IMR-90 (cell line): ENCODE data around the gene CCNYL1. TPM values are rescaled to one million over a fixed set of nuclear protein-coding genes. Genes with fewer than 3 reads are reported as not detected.

Source experiments
- ATAC-seq: fragments of 200-7000 bp; cut with Tn5 transposase; 2 replicates; pipeline ENCODE4 v1.9.1; 2020; ENCODE audit warnings: low read depth, mild to moderate bottlenecking, moderate library complexity
- BruUV-seq: library from RNA; stranded (reverse); fragments of 400-500 nt; replicated peaks from 2 replicates; lab custom pipeline; 2021; lab: Mats Ljungman, UMichigan
- CTCF ChIA-PET: fragments of 300-600 bp; formaldehyde crosslinking; extraction: SDS; loops from one replicate; lab custom pipeline; 2021; ENCODE audit warnings: antibody characterized with exemption; lab: Yijun Ruan, JAX
- POLR2A ChIA-PET: fragments of 300-600 bp; sonication (Branson Sonifier 250); formaldehyde crosslinking; loops from one replicate; lab custom pipeline; 2022; ENCODE audit warnings: antibody characterized with exemption; ENCODE audit not compliant: unreplicated experiment; lab: Charles Lee
- DNase-seq: peaks from one replicate; pipeline ENCODE4 v3.0.0; 2013
- H2AFZ ChIP-seq: replicated peaks from 2 replicates; pipeline ENCODE3; 2013; ENCODE audit warnings: low read length, mild to moderate bottlenecking; ENCODE audit not compliant: poor library complexity
- H2AK5ac ChIP-seq: 2 replicates; pipeline ENCODE4 v1.6.1; 2013; ENCODE audit warnings: low read depth, low read length, inconsistent platforms
- H2AK9ac ChIP-seq: replicated peaks from 2 replicates; pipeline ENCODE3; 2013; ENCODE audit warnings: mild to moderate bottlenecking, low read depth, low read length, moderate library complexity; ENCODE audit not compliant: poor library complexity
- H2BK120ac ChIP-seq: 2 replicates; pipeline ENCODE4 v1.6.1; 2013; ENCODE audit warnings: low read depth, low read length, inconsistent platforms
- H2BK15ac ChIP-seq: 3 replicates; pipeline ENCODE4 v1.6.1; 2013; ENCODE audit warnings: low read depth, low read length, inconsistent platforms
- H2BK20ac ChIP-seq: 2 replicates; pipeline ENCODE4 v1.6.1; 2013; ENCODE audit warnings: low read depth, mild to moderate bottlenecking, inconsistent platforms, low read length, moderate library complexity
- H2BK5ac ChIP-seq: 2 replicates; pipeline ENCODE4 v1.6.1; 2013; ENCODE audit warnings: mild to moderate bottlenecking, low read depth, low read length, inconsistent platforms; ENCODE audit not compliant: poor library complexity, severe bottlenecking
- H3K14ac ChIP-seq: replicated peaks from 2 replicates; pipeline ENCODE4 v1.6.1; 2013; ENCODE audit warnings: low read depth, low read length, inconsistent platforms
- H3K18ac ChIP-seq: 2 replicates; pipeline ENCODE4 v1.6.1; 2013; ENCODE audit warnings: low read depth, low read length, control low read depth
- H3K23ac ChIP-seq: 2 replicates; pipeline ENCODE4 v1.6.1; 2013; ENCODE audit warnings: low read depth, low read length, inconsistent platforms
- H3K27ac ChIP-seq: 2 replicates; pipeline ENCODE4 v1.5.1; 2013; ENCODE audit warnings: mild to moderate bottlenecking, control low read depth, low read length; ENCODE audit not compliant: insufficient read depth
- H3K27me3 ChIP-seq: 2 replicates; pipeline ENCODE4 v1.6.1; 2013; ENCODE audit warnings: low read length; ENCODE audit not compliant: control insufficient read depth, insufficient read depth
- H3K36me3 ChIP-seq: 2 replicates; pipeline ENCODE4 v1.6.1; 2013; ENCODE audit warnings: low read length, mixed read lengths; ENCODE audit not compliant: control insufficient read depth, insufficient read depth
- H3K4ac ChIP-seq: 2 replicates; pipeline ENCODE4 v1.6.1; 2013; ENCODE audit warnings: low read depth, low read length, inconsistent platforms
- H3K4me1 ChIP-seq: 2 replicates; pipeline ENCODE4 v1.6.1; 2013; ENCODE audit warnings: low read length, mixed read lengths; ENCODE audit not compliant: control insufficient read depth, insufficient read depth
- H3K4me2 ChIP-seq: 2 replicates; pipeline ENCODE4 v1.6.1; 2013; ENCODE audit warnings: low read depth, mild to moderate bottlenecking, control low read depth, low read length, moderate library complexity
- H3K4me3 ChIP-seq: 2 replicates; pipeline ENCODE4 v1.5.1; 2013; ENCODE audit warnings: low read depth, mild to moderate bottlenecking, control low read depth, low read length, moderate library complexity; ENCODE audit not compliant: insufficient read depth
- H3K56ac ChIP-seq: 2 replicates; pipeline ENCODE4 v1.6.1; 2013; ENCODE audit warnings: low read length, inconsistent platforms; ENCODE audit not compliant: insufficient read depth; ENCODE audit errors: extremely low read depth
- H3K79me1 ChIP-seq, 2 experiments: 2 replicates each; pipeline ENCODE4 v1.6.1; 2013; ENCODE audit warnings: low read length in 2 of 2, inconsistent platforms in 1 of 2, low read depth in 1 of 2
- H3K9ac ChIP-seq: 2 replicates; pipeline ENCODE4 v1.6.1; 2013; ENCODE audit warnings: low read depth, low read length, control low read depth
- H3K9me1 ChIP-seq: 2 replicates; pipeline ENCODE4 v1.6.1; 2013; ENCODE audit warnings: low read length, inconsistent platforms; ENCODE audit not compliant: insufficient read depth
- H3K9me3 ChIP-seq: 2 replicates; pipeline ENCODE4 v1.6.1; 2013; ENCODE audit warnings: low read length; ENCODE audit not compliant: control insufficient read depth, insufficient read depth
- H4K20me1 ChIP-seq: 2 replicates; pipeline ENCODE4 v1.6.1; 2013; ENCODE audit warnings: low read length, inconsistent platforms; ENCODE audit not compliant: insufficient read depth
- H4K5ac ChIP-seq: 2 replicates; pipeline ENCODE4 v1.6.1; 2013; ENCODE audit warnings: mild to moderate bottlenecking, low read depth, low read length, control low read depth
- H4K8ac ChIP-seq, 2 experiments: 2 replicates each; pipeline ENCODE4 v1.6.1; 2013; ENCODE audit warnings: low read depth in 2 of 2, low read length in 2 of 2, control low read depth in 1 of 2, inconsistent platforms in 1 of 2
- H4K91ac ChIP-seq: 2 replicates; pipeline ENCODE4 v1.6.1; 2013; ENCODE audit warnings: low read depth, low read length, inconsistent platforms; ENCODE audit not compliant: insufficient read depth
- BHLHE40 ChIP-seq: fragments of 150-350 bp; IDR thresholded peaks from 2 replicates; pipeline ENCODE4 v1.6.1; 2016; ENCODE audit warnings: mild to moderate bottlenecking, low read depth, low read length
- CEBPB ChIP-seq: IDR thresholded peaks from 2 replicates; pipeline ENCODE4 v1.6.1; 2012; ENCODE audit warnings: low read depth, low read length, improper control_type of control experiment
- CHD1 ChIP-seq: IDR thresholded peaks from 2 replicates; pipeline ENCODE4 v1.6.1; 2012; ENCODE audit warnings: low read depth, low read length, improper control_type of control experiment
- MAFK ChIP-seq: IDR thresholded peaks from 2 replicates; pipeline ENCODE4 v1.6.1; 2012; ENCODE audit warnings: low read depth, low read length, improper control_type of control experiment
- MAZ ChIP-seq: IDR thresholded peaks from 2 replicates; pipeline ENCODE4 v1.6.1; 2012; ENCODE audit warnings: low read depth, mild to moderate bottlenecking, low read length, improper control_type of control experiment, moderate library complexity, borderline replicate concordance
- RCOR1 ChIP-seq: IDR thresholded peaks from 2 replicates; pipeline ENCODE4 v1.6.1; 2012; ENCODE audit warnings: mild to moderate bottlenecking, low read length, improper control_type of control experiment; ENCODE audit not compliant: insufficient replicate concordance
- SMC3 ChIP-seq: fragments of 150-350 bp; IDR thresholded peaks from 2 replicates; pipeline ENCODE4 v1.6.1; 2016; ENCODE audit warnings: low read depth, mild to moderate bottlenecking, antibody characterized with exemption, low read length, moderate library complexity
- WGBS, 2 experiments: methylation state at CpG; one replicate each; pipeline versions ENCODE4 v1.1.5 to v1.1.7; 2013; ENCODE audit warnings: missing lambda C conversion rate in 2 of 2; ENCODE audit not compliant: insufficient read length in 1 of 2; ENCODE audit errors: extremely low coverage in 2 of 2; 5-methylcytosine and 5-hydroxymethylcytosine counted together
- dilution Hi-C: fragments of 300-500 bp; cut with HindIII; formaldehyde crosslinking; loops from one replicate; pipeline ENCODE4 v1.14.3; 2018; ENCODE audit warnings: low sequenced_read_pairs; ENCODE audit not compliant: unreplicated experiment
- in situ Hi-C: fragments of 300-500 bp; cut with MboI; formaldehyde crosslinking; loops from 3 replicates; pipeline ENCODE4 v1.14.3; 2019; ENCODE audit warnings: low sequenced_read_pairs, inconsistent platforms, mixed read lengths
- intact Hi-C: fragments of 100-400 bp; cut with micrococcal nuclease; formaldehyde crosslinking; loops from 2 replicates; pipeline ENCODE4 v1.10.0; 2022
- polyA plus RNA-seq, 3 experiments: library from polyadenylated mRNA; depleted of rRNA; stranded (reverse); fragments of >200 nt; gene quantifications; 2 replicates each; pipeline ENCODE4 v1.2.3, GENCODE V29; 2012; ENCODE audit warnings: low replicate concordance in 1 of 3
- total RNA-seq: library from RNA; depleted of rRNA; stranded (reverse); fragments of >200 nt; gene quantifications from 2 replicates; pipeline ENCODE4 v1.2.3, GENCODE V29; 2012
- TF ChIP-seq, protein P1 (sequence below): conservative IDR thresholded peaks from 2 replicates; pipeline ENCODE4 v1.5.1; 2012; ENCODE audit warnings: mild to moderate bottlenecking, low read depth, low read length, improper control_type of control experiment

Gene CCNYL1
- total and polyA plus RNA-seq, 2 of the 4 experiments (the other 2 are of a cell fraction): 5.4 to 7.3 TPM

GRCh38 chr2:207733597-207734240 is 22.3 kb downstream of the CCNYL1 start:
- ChIA-PET CTCF (interaction anchor here (0.9 to 1.0 kb wide), 3 partner anchors 12 to 101 kb away, joined by 3 to 5 read pairs (median 3); no protein-coding TSS in a partner anchor), POLR2A (no interaction called here)
- ATAC-seq: no peak
- no peaks in the 10 kb centered on the region for H3K4me1 ChIP-seq
- H3K56ac ChIP-seq: no peak overlapping the region
- no peak overlapping the region for H2AK9ac ChIP-seq
- no peak overlapping the region for H3K4me3 ChIP-seq
- H4K5ac ChIP-seq: no peak overlapping the region
- H3K4me2 ChIP-seq: no peak overlapping the region
- H3K79me1 ChIP-seq: no peaks in the 10 kb centered on the region
- TF ChIP-seq RCOR1: no peak
- TF ChIP-seq CHD1: no peak
- no peak for TF ChIP-seq SMC3
- TF ChIP-seq MAFK: no peak
- TF ChIP-seq, protein P1, sequence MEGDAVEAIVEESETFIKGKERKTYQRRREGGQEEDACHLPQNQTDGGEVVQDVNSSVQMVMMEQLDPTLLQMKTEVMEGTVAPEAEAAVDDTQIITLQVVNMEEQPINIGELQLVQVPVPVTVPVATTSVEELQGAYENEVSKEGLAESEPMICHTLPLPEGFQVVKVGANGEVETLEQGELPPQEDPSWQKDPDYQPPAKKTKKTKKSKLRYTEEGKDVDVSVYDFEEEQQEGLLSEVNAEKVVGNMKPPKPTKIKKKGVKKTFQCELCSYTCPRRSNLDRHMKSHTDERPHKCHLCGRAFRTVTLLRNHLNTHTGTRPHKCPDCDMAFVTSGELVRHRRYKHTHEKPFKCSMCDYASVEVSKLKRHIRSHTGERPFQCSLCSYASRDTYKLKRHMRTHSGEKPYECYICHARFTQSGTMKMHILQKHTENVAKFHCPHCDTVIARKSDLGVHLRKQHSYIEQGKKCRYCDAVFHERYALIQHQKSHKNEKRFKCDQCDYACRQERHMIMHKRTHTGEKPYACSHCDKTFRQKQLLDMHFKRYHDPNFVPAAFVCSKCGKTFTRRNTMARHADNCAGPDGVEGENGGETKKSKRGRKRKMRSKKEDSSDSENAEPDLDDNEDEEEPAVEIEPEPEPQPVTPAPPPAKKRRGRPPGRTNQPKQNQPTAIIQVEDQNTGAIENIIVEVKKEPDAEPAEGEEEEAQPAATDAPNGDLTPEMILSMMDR: no peak
- no peak for TF ChIP-seq MAZ
- no peak for TF ChIP-seq CEBPB
- no peak for TF ChIP-seq BHLHE40
- in situ Hi-C loops (loop anchor here (10.0 to 25.0 kb wide), 3 partner anchors 529 to 946 kb away; partner anchors contain the start of genes IDH1 and PIKFYVE), intact Hi-C loops (loop anchor here (1.0 to 10.0 kb wide), 4 partner anchors 108 to 1039 kb away; partner anchors contain the start of gene METTL21A), dilution Hi-C loops (no loop called here)
- no peak overlapping the region for H3K18ac ChIP-seq
- peaks cover 6% of the 10 kb centered on the region; the same call in 1 of the 2 replicates for H3K36me3 ChIP-seq
- H3K23ac ChIP-seq: no peak overlapping the region
- no peak overlapping the region for H2BK120ac ChIP-seq
- no peak overlapping the region for H2BK20ac ChIP-seq
- no CpG with 5 or more reads among the region's 2 CpGs for WGBS, 2 experiments
- H2BK5ac ChIP-seq: no peak overlapping the region
- no peak overlapping the region for H2BK15ac ChIP-seq
- no peaks in the 10 kb centered on the region for H3K9me3 ChIP-seq
- no peak overlapping the region for H2AFZ ChIP-seq
- H3K9ac ChIP-seq: no peak overlapping the region
- H2AK5ac ChIP-seq: no peak overlapping the region
- H4K91ac ChIP-seq: no peak overlapping the region
- no peak overlapping the region for H3K27ac ChIP-seq
- H3K9me1 ChIP-seq: no peaks in the 10 kb centered on the region
- H3K14ac ChIP-seq: no peak overlapping the region
- H4K20me1 ChIP-seq: no peaks in the 10 kb centered on the region; the same call in 1 of the 2 replicates
- BruUV-seq: no TSS peak
- H3K4ac ChIP-seq: no peak overlapping the region
- no peak overlapping the region for H4K8ac ChIP-seq
- H3K27me3 ChIP-seq: no peaks in the 10 kb centered on the region
- DNase-seq: no peak
